HepG2 (cell line): Measurements from ENCODE around the gene SHISA7. TPM values are rescaled to one million over a fixed set of nuclear protein-coding genes. Genes with fewer than 3 reads are reported as not detected.

Source experiments
- BRCA1 ChIP-seq: sonication (generic); formaldehyde crosslinking; IDR thresholded peaks from 2 replicates; pipeline ENCODE4 v1.4.0; 2020; ENCODE audit warnings: missing genetic modification reagents
- GTF3A ChIP-seq: sonication (generic); formaldehyde crosslinking; conservative IDR thresholded peaks from 2 replicates; pipeline ENCODE4 v1.4.0; 2020; ENCODE audit warnings: mild to moderate bottlenecking, missing genetic modification reagents
- MIER3 ChIP-seq: IDR thresholded peaks from 2 replicates; pipeline ENCODE4 v1.6.1; 2016; ENCODE audit warnings: missing compliant biosample characterization, borderline replicate concordance
- SUZ12 ChIP-seq: fragments of 150-350 bp; IDR thresholded peaks from 2 replicates; pipeline ENCODE4 v1.6.1; 2014; ENCODE audit warnings: low read depth, low read length
- YEATS2 ChIP-seq: sonication (generic); formaldehyde crosslinking; IDR thresholded peaks from 2 replicates; pipeline ENCODE4 v1.4.0; 2020; ENCODE audit warnings: missing genetic modification reagents, borderline replicate concordance
- ZFX ChIP-seq: sonication (generic); formaldehyde crosslinking; IDR thresholded peaks from 2 replicates; pipeline ENCODE4 v1.4.0; 2020; ENCODE audit warnings: mild to moderate bottlenecking, low read depth, missing genetic modification reagents, moderate library complexity
- ZNF160 ChIP-seq: sonication (generic); formaldehyde crosslinking; IDR thresholded peaks from 2 replicates; pipeline ENCODE4 v1.8.0; 2022; ENCODE audit warnings: mild to moderate bottlenecking, inconsistent platforms, missing genetic modification reagents
- ZNF264 ChIP-seq: sonication (generic); formaldehyde crosslinking; IDR thresholded peaks from 2 replicates; pipeline ENCODE4 v1.4.0; 2020; ENCODE audit warnings: missing genetic modification reagents
- ZNF33A ChIP-seq: sonication (generic); formaldehyde crosslinking; IDR thresholded peaks from 2 replicates; pipeline ENCODE4 v1.5.1; 2020; ENCODE audit warnings: missing genetic modification reagents, mild to moderate bottlenecking, moderate library complexity, borderline replicate concordance
- ZNF430 ChIP-seq: sonication (generic); formaldehyde crosslinking; IDR thresholded peaks from 2 replicates; pipeline ENCODE4 v1.9.0; 2021; ENCODE audit warnings: mild to moderate bottlenecking, missing genetic modification reagents
- ZNF883 ChIP-seq: sonication (generic); formaldehyde crosslinking; IDR thresholded peaks from 2 replicates; pipeline ENCODE4 v1.5.1; 2020; ENCODE audit warnings: mild to moderate bottlenecking, missing genetic modification reagents; ENCODE audit errors: not compliant biosample characterization
- polyA plus RNA-seq, 8 experiments: library from polyadenylated mRNA; depleted of rRNA in 3 of 8; stranded (reverse) in 7 of 8; unstranded in 1 of 8; fragments of >200 nt; fragmentation: Illumina TruSeq in 4 of 8; extraction: Trizol in 4 of 8; gene quantifications; 2 replicates each; pipeline versions ENCODE4 v1.2.1 to v1.2.3, GENCODE V29; 2011 to 2016; ENCODE audit warnings: low read depth in 4 of 8, missing spikeins in 1 of 8, mixed read lengths in 1 of 8; ENCODE audit not compliant: insufficient read depth in 1 of 8
- total RNA-seq, 5 experiments: library from RNA; depleted of rRNA; stranded (reverse); fragments of >200 nt; fragmentation: Illumina TruSeq; extraction: Trizol; gene quantifications; 2 replicates each; pipeline ENCODE4 v1.2.3, GENCODE V29; 2016; ENCODE audit warnings: low read depth in 1 of 5
- TF ChIP-seq, protein P1 (sequence below): sonication (generic); formaldehyde crosslinking; IDR thresholded peaks from 2 replicates; pipeline ENCODE4 v1.4.0; 2020; ENCODE audit warnings: mild to moderate bottlenecking, missing genetic modification reagents
- TF ChIP-seq, protein P2 (sequence below): sonication (generic); formaldehyde crosslinking; IDR thresholded peaks from 2 replicates; pipeline ENCODE4 v1.5.0; 2020; ENCODE audit warnings: missing genetic modification reagents

SHISA7 gene
- total and polyA plus RNA-seq, 2 of the 13 experiments (the other 11 are each of a cell fraction or from before 2014, with no cell fraction given), result not detected

DNA sequence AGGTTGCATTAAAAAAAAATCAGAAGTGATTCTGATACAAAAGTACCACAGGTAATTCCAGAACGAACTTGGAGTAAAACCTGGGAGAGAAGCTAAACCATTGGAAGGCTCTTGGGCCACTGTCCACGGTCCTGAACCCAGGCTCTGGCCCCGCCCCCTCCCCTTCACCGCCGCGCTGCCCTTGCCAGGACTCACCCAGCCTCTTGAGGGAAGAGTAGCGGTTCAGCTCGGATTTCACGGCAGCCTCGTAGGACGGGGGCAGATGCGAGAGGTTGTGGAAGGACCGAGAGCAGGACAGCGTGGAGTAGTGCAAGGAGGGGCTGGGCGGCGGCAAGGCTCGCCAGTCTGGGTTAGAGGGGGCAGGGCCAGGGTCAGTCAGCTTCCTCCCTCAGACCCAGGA lies 5.7 kb downstream of the SHISA7 start (continued):
- TF ChIP-seq, protein P1, sequence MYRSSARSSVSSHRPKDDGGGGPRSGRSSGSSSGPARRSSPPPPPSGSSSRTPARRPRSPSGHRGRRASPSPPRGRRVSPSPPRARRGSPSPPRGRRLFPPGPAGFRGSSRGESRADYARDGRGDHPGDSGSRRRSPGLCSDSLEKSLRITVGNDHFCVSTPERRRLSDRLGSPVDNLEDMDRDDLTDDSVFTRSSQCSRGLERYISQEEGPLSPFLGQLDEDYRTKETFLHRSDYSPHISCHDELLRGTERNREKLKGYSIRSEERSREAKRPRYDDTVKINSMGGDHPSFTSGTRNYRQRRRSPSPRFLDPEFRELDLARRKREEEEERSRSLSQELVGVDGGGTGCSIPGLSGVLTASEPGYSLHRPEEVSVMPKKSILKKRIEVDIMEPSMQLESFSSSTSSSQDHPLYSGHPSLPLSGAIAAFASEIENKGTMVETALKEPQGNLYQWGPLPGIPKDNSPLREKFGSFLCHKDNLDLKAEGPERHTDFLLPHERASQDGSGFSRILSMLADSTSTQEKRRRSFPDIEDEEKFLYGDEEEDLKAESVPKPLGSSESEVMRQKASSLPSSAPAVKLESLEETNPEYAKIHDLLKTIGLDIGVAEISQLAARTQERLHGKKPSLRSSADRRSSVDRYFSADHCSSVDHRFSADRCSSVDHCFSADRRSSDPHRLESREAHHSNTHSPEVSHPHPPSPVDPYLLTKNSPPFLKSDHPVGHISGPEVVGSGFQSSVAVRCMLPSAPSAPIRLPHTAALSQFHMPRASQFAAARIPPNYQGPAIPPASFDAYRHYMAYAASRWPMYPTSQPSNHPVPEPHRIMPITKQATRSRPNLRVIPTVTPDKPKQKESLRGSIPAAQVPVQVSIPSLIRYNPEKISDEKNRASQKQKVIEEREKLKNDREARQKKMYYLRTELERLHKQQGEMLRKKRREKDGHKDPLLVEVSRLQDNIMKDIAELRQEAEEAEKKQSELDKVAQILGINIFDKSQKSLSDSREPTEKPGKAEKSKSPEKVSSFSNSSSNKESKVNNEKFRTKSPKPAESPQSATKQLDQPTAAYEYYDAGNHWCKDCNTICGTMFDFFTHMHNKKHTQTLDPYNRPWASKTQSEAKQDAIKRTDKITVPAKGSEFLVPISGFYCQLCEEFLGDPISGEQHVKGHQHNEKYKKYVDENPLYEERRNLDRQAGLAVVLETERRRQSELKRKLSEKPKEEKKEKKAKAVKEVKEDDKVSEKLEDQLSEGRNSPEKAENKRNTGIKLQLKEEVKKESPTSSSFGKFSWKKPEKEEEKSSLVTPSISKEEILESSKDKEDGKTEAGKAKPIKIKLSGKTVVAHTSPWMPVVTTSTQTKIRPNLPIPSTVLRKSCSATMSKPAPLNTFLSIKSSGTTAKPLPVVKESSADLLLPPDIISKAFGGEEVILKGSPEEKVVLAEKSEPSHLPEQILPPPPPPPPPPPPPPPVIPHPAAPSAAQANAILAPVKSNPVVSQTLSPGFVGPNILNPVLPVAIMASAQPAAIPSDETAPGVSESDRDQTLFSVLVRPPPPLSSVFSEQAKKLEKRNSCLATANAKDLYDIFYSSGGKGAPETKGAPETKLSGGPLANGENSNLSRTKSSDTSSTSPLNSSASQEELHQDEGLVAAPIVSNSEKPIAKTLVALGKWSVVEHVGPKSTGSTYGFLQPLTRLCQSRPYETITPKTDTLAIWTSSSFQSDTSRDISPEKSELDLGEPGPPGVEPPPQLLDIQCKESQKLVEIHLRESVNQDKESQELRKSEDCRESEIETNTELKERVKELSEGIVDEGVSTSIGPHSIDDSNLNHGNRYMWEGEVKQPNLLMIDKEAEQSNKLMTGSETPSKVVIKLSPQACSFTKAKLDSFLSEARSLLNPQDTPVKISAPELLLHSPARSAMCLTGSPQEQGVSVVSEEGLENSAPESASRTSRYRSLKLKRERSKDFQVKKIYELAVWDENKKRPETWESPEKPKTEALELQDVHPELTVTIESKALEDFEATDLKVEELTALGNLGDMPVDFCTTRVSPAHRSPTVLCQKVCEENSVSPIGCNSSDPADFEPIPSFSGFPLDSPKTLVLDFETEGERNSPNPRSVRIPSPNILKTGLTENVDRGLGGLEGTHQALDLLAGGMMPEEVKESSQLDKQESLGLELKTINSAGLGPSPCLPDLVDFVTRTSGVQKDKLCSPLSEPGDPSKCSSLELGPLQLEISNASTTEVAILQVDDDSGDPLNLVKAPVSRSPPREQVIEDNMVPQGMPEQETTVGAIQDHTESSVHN (CRISPR knock-in tag), result no peak
- TF ChIP-seq ZFX (CRISPR knock-in tag) (no peak), ZNF264 (CRISPR knock-in tag) (peak; percentile 25; the same call in 1 of the 2 replicates), GTF3A (no peak), ZNF430 (CRISPR knock-in tag) (peak; percentile 73; the same call in 1 of the 2 replicates), ZNF883 (CRISPR knock-in tag) (peak; percentile 60), SUZ12 (no peak), BRCA1 (CRISPR knock-in tag) (no peak), MIER3 (CRISPR knock-in tag) (peak; percentile 58; the same call in 1 of the 2 replicates), ZNF160 (CRISPR knock-in tag) (no peak), ZNF33A (CRISPR knock-in tag) (no peak), YEATS2 (CRISPR knock-in tag) (peak; percentile 71; the same call in 1 of the 2 replicates)
- TF ChIP-seq, protein P2, sequence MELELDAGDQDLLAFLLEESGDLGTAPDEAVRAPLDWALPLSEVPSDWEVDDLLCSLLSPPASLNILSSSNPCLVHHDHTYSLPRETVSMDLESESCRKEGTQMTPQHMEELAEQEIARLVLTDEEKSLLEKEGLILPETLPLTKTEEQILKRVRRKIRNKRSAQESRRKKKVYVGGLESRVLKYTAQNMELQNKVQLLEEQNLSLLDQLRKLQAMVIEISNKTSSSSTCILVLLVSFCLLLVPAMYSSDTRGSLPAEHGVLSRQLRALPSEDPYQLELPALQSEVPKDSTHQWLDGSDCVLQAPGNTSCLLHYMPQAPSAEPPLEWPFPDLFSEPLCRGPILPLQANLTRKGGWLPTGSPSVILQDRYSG, result 0 out of 2 replicates have a peak, but pooled peaks have one; percentile 47
